GM23338 (cell line): Measurements from ENCODE around the gene UTP20. TPM values are rescaled to one million over a fixed set of nuclear protein-coding genes. Genes with fewer than 3 reads are reported as not detected.
A peak's percentile ranks its signal among the peaks of the same experiment; 100 is the strongest.
"Not testable (repeated sequence)": the region's sequence is repeated elsewhere in the genome, so short reads cannot be mapped to it uniquely, and the experiment has no call there.

Source experiments
- ATAC-seq: fragments of 200-7000 bp; cut with Tn5 transposase; 3 replicates; pipeline ENCODE4 v1.9.1; 2020
- DNase-seq: peaks from one replicate; pipeline ENCODE4 v3.0.0-alpha.2; 2015; ENCODE audit warnings: low spot score
- H2AFZ ChIP-seq: fragments of 200-600 bp; sonication (generic); 2 replicates; pipeline ENCODE4 v1.8.0; 2016; ENCODE audit warnings: antibody characterized with exemption, mild to moderate bottlenecking, moderate library complexity
- H3F3A ChIP-seq: fragments of 200-600 bp; sonication (generic); replicated peaks from 2 replicates; pipeline ENCODE4 v1.8.0; 2017; ENCODE audit warnings: antibody characterized with exemption, mixed run types, low read depth
- H3K27ac ChIP-seq: fragments of 200-600 bp; sonication (generic); 2 replicates; pipeline ENCODE4 v1.6.1; 2016; ENCODE audit warnings: low read depth
- H3K27me3 ChIP-seq: fragments of 200-600 bp; sonication (generic); 2 replicates; pipeline ENCODE4 v1.8.0; 2016; ENCODE audit warnings: mild to moderate bottlenecking, mixed run types, moderate library complexity; ENCODE audit not compliant: insufficient read depth
- H3K36me3 ChIP-seq: fragments of 200-600 bp; sonication (generic); 2 replicates; pipeline ENCODE4 v1.8.0; 2016; ENCODE audit warnings: mild to moderate bottlenecking; ENCODE audit not compliant: insufficient read depth
- H3K4me1 ChIP-seq: fragments of 200-600 bp; sonication (generic); 2 replicates; pipeline ENCODE4 v1.8.0; 2016; ENCODE audit warnings: mild to moderate bottlenecking, moderate library complexity; ENCODE audit not compliant: insufficient read depth
- H3K4me2 ChIP-seq: fragments of 200-600 bp; sonication (generic); 2 replicates; pipeline ENCODE4 v1.7.1; 2017; ENCODE audit warnings: mixed run types
- H3K4me3 ChIP-seq: fragments of 200-600 bp; sonication (generic); 2 replicates; pipeline ENCODE4 v1.6.1; 2016; ENCODE audit warnings: mixed run types
- H3K79me2 ChIP-seq: fragments of 200-600 bp; sonication (generic); replicated peaks from 2 replicates; pipeline ENCODE4 v1.8.0; 2017; ENCODE audit warnings: mild to moderate bottlenecking; ENCODE audit not compliant: insufficient read depth
- H3K9me2 ChIP-seq: fragments of 200-600 bp; sonication (generic); 2 replicates; pipeline ENCODE4 v1.8.0; 2017; ENCODE audit not compliant: insufficient read depth
- H4K20me1 ChIP-seq: fragments of 200-600 bp; sonication (generic); replicated peaks from 2 replicates; pipeline ENCODE4 v1.8.0; 2017; ENCODE audit warnings: mild to moderate bottlenecking; ENCODE audit not compliant: insufficient read depth
- H3K27ac Mint-ChIP-seq: 2 replicates; pipeline ENCODE4 v1.8.0; 2020; ENCODE audit warnings: inconsistent platforms, mild to moderate bottlenecking, moderate library complexity, mixed read lengths
- H3K27me3 Mint-ChIP-seq: 3 replicates; pipeline ENCODE4 v1.8.0; 2022; ENCODE audit warnings: low read depth, mild to moderate bottlenecking, moderate library complexity, mixed read lengths, inconsistent platforms; ENCODE audit not compliant: insufficient read depth, poor library complexity
- H3K36me3 Mint-ChIP-seq: 3 replicates; pipeline ENCODE4 v1.8.0; 2021; ENCODE audit warnings: low read depth, mild to moderate bottlenecking, inconsistent platforms, moderate library complexity, mixed read lengths
- H3K4me1 Mint-ChIP-seq: 3 replicates; pipeline ENCODE4 v1.8.0; 2020; ENCODE audit warnings: mild to moderate bottlenecking, inconsistent platforms, mixed read lengths
- H3K4me3 Mint-ChIP-seq: 3 replicates; pipeline ENCODE4 v1.8.0; 2021; ENCODE audit warnings: moderate library complexity, mild to moderate bottlenecking, inconsistent platforms, mixed read lengths
- H3K9me3 Mint-ChIP-seq: 3 replicates; pipeline ENCODE4 v1.8.0; 2020; ENCODE audit warnings: moderate library complexity, mild to moderate bottlenecking, inconsistent platforms, mixed read lengths
- POLR2AphosphoS5 ChIP-seq: IDR thresholded peaks from 2 replicates; pipeline ENCODE4 v1.6.1; 2016; ENCODE audit warnings: antibody characterized with exemption, low read depth
- polyA plus RNA-seq: library from polyadenylated mRNA; unstranded; fragments of >200 nt; fragmentation: Nextera tagmentation; extraction: Ambion mirVana; gene quantifications from 2 replicates; pipeline ENCODE4 v1.2.1, GENCODE V29; 2016
- total RNA-seq: library from RNA; depleted of rRNA; stranded (reverse); fragments of >200 nt; shearing (Covaris generic); gene quantifications from 2 replicates; pipeline ENCODE4 v1.2.3, GENCODE V29; 2014
- TF ChIP-seq, protein P1 (sequence below): fragments of 250-450 bp; sonication (Bioruptor Pico); IDR thresholded peaks from 2 replicates; pipeline ENCODE4 v1.5.0; 2020; ENCODE audit warnings: mild to moderate bottlenecking, moderate library complexity
- TF ChIP-seq, protein P2 (sequence below), 2 experiments: fragments of 200-600 bp in 1 of 2; sonication (generic) in 1 of 2; conservative IDR thresholded peaks; 2 replicates each; pipeline versions ENCODE4 v1.5.1 to v1.6.1; 2016 to 2017; ENCODE audit warnings: antibody characterized with exemption in 2 of 2, low read depth in 2 of 2, mild to moderate bottlenecking in 2 of 2, moderate library complexity in 1 of 2

Gene UTP20
- total and polyA plus RNA-seq, 2 experiments from 2014 or later: 13.1 to 59.6 TPM

DNA sequence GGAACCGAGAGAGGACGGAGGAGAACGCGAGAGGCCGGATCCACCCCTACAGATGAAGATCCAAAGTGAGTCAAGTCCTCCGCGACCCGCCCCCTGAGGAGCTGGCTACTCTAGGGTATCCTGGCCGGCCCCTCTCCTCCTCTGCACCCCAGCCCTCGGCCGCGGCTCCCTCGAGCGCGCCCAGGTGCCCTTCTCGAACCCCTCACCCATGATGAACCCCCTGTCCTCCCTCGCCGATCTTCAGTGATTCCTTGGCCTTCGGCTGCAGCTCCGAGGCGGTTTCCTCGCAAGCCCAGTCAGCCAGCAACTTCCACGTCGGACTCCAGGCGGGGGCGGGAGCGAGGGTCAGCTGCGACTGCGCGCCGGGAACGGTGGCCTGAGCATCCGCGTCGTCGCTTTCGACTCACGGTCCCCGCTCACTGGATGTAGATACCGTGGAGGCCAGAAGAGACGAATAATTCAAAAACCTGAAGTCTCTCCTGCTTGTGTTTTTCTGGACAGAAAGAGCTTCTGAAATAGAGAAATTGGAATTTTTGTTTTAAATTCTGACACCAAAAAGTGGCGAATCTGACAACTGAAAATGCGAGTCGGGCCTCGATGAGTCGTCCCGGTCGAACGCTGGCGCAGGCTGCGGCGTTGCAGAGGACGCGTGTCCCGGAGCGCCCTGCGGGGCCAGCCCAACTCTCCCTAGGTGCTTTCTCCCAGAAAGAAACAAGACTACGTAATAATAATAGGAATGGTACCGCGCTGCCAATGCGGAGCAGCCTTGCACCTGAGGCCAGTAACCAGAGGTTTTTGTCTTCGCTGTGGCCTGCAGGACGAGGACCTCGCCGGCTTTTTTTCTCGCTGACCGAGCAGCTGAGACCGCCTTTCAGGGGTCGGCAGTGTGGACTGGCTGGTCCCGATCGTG lies 127.8 kb downstream of the UTP20 start, which contains the start of gene ARL1 (continued):
- TF ChIP-seq, protein P1, sequence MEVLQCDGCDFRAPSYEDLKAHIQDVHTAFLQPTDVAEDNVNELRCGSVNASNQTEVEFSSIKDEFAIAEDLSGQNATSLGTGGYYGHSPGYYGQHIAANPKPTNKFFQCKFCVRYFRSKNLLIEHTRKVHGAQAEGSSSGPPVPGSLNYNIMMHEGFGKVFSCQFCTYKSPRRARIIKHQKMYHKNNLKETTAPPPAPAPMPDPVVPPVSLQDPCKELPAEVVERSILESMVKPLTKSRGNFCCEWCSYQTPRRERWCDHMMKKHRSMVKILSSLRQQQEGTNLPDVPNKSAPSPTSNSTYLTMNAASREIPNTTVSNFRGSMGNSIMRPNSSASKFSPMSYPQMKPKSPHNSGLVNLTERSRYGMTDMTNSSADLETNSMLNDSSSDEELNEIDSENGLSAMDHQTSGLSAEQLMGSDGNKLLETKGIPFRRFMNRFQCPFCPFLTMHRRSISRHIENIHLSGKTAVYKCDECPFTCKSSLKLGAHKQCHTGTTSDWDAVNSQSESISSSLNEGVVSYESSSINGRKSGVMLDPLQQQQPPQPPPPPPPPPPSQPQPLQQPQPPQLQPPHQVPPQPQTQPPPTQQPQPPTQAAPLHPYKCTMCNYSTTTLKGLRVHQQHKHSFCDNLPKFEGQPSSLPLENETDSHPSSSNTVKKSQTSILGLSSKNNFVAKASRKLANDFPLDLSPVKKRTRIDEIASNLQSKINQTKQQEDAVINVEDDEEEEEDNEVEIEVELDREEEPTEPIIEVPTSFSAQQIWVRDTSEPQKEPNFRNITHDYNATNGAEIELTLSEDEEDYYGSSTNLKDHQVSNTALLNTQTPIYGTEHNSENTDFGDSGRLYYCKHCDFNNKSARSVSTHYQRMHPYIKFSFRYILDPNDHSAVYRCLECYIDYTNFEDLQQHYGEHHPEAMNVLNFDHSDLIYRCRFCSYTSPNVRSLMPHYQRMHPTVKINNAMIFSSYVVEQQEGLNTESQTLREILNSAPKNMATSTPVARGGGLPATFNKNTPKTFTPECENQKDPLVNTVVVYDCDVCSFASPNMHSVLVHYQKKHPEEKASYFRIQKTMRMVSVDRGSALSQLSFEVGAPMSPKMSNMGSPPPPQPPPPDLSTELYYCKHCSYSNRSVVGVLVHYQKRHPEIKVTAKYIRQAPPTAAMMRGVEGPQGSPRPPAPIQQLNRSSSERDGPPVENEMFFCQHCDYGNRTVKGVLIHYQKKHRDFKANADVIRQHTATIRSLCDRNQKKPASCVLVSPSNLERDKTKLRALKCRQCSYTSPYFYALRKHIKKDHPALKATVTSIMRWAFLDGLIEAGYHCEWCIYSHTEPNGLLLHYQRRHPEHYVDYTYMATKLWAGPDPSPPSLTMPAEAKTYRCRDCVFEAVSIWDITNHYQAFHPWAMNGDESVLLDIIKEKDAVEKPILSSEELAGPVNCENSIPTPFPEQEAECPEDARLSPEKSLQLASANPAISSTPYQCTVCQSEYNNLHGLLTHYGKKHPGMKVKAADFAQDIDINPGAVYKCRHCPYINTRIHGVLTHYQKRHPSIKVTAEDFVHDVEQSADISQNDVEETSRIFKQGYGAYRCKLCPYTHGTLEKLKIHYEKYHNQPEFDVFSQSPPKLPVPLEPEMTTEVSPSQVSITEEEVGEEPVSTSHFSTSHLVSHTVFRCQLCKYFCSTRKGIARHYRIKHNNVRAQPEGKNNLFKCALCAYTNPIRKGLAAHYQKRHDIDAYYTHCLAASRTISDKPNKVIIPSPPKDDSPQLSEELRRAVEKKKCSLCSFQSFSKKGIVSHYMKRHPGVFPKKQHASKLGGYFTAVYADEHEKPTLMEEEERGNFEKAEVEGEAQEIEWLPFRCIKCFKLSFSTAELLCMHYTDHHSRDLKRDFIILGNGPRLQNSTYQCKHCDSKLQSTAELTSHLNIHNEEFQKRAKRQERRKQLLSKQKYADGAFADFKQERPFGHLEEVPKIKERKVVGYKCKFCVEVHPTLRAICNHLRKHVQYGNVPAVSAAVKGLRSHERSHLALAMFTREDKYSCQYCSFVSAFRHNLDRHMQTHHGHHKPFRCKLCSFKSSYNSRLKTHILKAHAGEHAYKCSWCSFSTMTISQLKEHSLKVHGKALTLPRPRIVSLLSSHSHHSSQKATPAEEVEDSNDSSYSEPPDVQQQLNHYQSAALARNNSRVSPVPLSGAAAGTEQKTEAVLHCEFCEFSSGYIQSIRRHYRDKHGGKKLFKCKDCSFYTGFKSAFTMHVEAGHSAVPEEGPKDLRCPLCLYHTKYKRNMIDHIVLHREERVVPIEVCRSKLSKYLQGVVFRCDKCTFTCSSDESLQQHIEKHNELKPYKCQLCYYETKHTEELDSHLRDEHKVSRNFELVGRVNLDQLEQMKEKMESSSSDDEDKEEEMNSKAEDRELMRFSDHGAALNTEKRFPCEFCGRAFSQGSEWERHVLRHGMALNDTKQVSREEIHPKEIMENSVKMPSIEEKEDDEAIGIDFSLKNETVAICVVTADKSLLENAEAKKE: no peak

GRCh38 chr12:101410169-101410568 lies 130.3 kb downstream of the UTP20 start:
- H3K4me3 ChIP-seq, H3K27me3 ChIP-seq, H3K4me1 ChIP-seq, DNase-seq, H3K27ac ChIP-seq, H3K36me3 Mint-ChIP-seq, H3K4me2 ChIP-seq, H3K9me2 ChIP-seq, H3K9me3 Mint-ChIP-seq, H3F3A ChIP-seq, H2AFZ ChIP-seq, ATAC-seq, H3K36me3 ChIP-seq, H3K4me3 Mint-ChIP-seq, H3K27me3 Mint-ChIP-seq, H3K27ac Mint-ChIP-seq, H3K4me1 Mint-ChIP-seq: not testable (repeated sequence)
- Histone ChIP-seq H4K20me1 (peaks cover 15% of the 10 kb centered on the region), H3K79me2 (peaks cover 22% of the 10 kb centered on the region)

DNA sequence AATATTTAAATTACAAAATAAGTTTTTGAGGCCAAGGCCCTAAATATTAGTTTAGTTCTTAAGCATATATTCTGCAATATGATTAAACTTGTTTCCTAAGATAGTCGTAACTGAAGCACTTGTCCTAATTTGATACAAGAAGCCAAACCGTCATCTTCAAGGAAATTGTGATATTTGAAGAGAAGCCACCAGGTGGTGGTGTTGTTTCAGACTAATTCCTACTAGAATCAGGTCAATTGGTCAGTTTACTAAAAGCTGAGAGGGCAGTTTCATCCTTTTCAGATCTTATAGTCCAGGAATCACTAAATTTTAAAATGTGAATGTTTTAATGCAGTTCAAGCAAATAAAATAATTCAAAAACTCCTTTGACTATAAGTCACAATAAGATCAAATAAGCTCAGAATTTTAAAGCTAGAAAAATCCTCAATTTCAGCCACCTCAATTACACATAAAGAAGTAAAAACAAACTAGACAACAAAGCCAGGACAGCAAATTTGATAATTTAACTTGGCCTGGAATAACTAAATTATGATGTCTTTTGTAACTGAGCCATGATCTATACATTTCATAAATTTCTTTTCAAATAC lies 134.7 kb downstream of the UTP20 start:
- H3K36me3 ChIP-seq: no peaks in the 10 kb centered on the region
- no peak overlapping the region for H3K4me3 Mint-ChIP-seq
- no peaks in the 10 kb centered on the region for H3K27me3 Mint-ChIP-seq
- no peaks in the 10 kb centered on the region for H3F3A ChIP-seq
- H4K20me1 ChIP-seq: no peaks in the 10 kb centered on the region
- no peak overlapping the region for H2AFZ ChIP-seq
- H3K36me3 Mint-ChIP-seq: no peaks in the 10 kb centered on the region
- H3K4me2 ChIP-seq: no peak overlapping the region
- H3K79me2 ChIP-seq: no peaks in the 10 kb centered on the region
- no peak overlapping the region for H3K27ac Mint-ChIP-seq
- H3K4me3 ChIP-seq: no peak overlapping the region
- H3K4me1 Mint-ChIP-seq: no peaks in the 10 kb centered on the region
- ATAC-seq (no peak; the same call in 2 of the 3 replicates), DNase-seq (peak; percentile 77)
- H3K4me1 ChIP-seq: no peaks in the 10 kb centered on the region
- no peaks in the 10 kb centered on the region for H3K9me3 Mint-ChIP-seq
- no peak overlapping the region for H3K27ac ChIP-seq
- TF ChIP-seq, protein P2, sequence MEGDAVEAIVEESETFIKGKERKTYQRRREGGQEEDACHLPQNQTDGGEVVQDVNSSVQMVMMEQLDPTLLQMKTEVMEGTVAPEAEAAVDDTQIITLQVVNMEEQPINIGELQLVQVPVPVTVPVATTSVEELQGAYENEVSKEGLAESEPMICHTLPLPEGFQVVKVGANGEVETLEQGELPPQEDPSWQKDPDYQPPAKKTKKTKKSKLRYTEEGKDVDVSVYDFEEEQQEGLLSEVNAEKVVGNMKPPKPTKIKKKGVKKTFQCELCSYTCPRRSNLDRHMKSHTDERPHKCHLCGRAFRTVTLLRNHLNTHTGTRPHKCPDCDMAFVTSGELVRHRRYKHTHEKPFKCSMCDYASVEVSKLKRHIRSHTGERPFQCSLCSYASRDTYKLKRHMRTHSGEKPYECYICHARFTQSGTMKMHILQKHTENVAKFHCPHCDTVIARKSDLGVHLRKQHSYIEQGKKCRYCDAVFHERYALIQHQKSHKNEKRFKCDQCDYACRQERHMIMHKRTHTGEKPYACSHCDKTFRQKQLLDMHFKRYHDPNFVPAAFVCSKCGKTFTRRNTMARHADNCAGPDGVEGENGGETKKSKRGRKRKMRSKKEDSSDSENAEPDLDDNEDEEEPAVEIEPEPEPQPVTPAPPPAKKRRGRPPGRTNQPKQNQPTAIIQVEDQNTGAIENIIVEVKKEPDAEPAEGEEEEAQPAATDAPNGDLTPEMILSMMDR (conservative IDR thresholded peaks at IDR 0.05; ENCODE audit: low read depth in 2 of 2): peak; percentile 77
- TF ChIP-seq POLR2AphosphoS5: no peak
- no peaks in the 10 kb centered on the region for H3K27me3 ChIP-seq
- H3K9me2 ChIP-seq: no peaks in the 10 kb centered on the region
